ENCODE measurements around the gene KCNG3.

KCNG3 gene

GRCh38 chr2:42486145-42486906 is 7.5 kb downstream of the KCNG3 start:
- DNase-seq: no peak

DNA sequence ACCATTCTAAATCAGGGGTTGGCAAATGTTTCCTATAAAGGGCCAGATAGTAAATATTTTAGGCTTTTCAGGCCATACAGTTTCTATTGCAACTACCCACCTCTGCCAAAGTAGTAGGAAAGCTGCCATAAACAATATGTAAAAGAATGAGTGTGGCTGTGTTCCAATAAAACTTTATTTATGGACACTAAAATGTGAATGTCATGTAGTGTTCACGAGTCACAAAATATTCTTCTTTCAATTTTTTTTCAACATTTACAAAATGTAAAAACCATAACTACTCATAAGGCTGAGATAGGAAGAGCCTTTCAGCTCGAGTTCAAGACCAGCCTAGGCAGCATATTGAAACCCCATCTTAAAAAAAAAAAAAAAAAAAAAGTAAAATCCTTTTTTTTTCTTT is 13.4 kb downstream of the KCNG3 start:
- DNase-seq: no peak

GRCh38 chr2:42474765-42475454 is 18.9 kb downstream of the KCNG3 start:
- no peak for DNase-seq

- DNase-seq: no peak
Measured at GRCh38 chr2:42470706-42471105, 23.1 kb downstream of the KCNG3 start.

- peak; percentile 70 for DNase-seq
Measured at GRCh38 chr2:42464631-42465030, 29.2 kb downstream of the KCNG3 start.

- no peak for DNase-seq
Measured at GRCh38 chr2:42463570-42463969, 30.2 kb downstream of the KCNG3 start.

GRCh38 chr2:42459296-42459695 is 34.5 kb downstream of the KCNG3 start:
- DNase-seq: no peak

DNA sequence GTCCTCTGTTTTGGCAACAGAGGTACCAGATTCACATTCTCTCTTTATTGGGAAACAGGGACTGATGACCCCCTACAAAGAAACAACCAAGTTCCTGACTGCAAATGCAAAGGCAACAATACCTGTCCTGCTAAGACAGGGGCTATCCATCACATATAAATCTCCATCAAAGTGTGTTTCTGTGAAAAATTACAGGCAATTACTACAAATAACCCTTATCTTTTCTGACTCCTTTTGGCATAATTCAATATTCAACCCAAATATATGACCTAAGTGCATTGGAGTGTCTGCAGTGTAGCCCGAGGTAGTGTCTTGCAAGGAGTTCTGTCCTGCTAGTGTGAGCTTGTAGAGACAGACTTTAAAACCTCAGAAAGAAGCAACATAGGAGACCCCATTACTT is 35.4 kb downstream of the KCNG3 start:
- no peak for DNase-seq

- no peak for DNase-seq
Measured at GRCh38 chr2:42457011-42457410, 36.8 kb downstream of the KCNG3 start.

- no peak for DNase-seq
Measured at GRCh38 chr2:42456126-42456839, 37.5 kb downstream of the KCNG3 start.

DNA sequence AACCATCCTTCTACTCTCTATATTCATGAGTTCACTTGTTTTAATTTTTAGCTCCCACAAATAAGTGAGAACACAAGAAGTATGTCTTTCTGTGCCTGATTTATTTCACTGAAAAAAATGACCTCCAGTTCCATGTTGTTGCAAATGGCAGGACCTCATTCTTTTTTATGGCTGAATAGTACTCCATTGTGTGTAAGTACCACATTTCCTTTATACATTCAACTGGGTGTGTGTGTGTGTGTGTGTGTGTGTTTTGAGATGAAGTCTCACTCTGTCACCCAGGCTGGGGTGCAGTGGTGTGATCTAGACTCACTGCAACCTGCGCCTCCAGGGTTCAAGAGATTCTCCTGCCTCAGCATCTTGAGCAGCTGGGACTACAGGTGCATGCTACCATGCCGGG is 41.2 kb downstream of the KCNG3 start:
- no peak for DNase-seq

- no peak for DNase-seq
Measured at GRCh38 chr2:42450136-42450535, 43.6 kb downstream of the KCNG3 start.

- no peak for DNase-seq
Measured at GRCh38 chr2:42449163-42450087, 44.4 kb downstream of the KCNG3 start.

DNA sequence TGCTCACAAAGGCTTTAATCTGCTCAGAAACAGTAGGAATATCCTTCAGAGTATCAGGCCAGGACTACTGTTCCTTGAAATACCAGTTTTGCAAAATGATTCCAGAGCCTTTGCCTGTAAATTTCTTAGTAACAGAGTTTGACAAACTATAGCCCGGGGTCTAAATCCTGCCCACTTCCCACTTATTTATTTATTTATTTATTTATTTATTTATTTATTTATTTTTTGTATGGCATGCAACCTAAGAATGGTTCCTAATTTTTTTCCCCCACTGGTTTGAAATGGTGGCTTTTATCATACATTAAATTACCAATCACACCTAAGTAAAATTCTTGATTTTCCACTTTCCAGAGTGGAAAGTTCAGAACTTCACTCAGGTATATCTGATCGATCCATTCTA is 45.6 kb downstream of the KCNG3 start:
- no peak for DNase-seq

- no peak for DNase-seq
Measured at GRCh38 chr2:42446503-42447271, 47.1 kb downstream of the KCNG3 start.

GRCh38 chr2:42443718-42444399 is 49.9 kb downstream of the KCNG3 start:
- no peak for DNase-seq

DNA sequence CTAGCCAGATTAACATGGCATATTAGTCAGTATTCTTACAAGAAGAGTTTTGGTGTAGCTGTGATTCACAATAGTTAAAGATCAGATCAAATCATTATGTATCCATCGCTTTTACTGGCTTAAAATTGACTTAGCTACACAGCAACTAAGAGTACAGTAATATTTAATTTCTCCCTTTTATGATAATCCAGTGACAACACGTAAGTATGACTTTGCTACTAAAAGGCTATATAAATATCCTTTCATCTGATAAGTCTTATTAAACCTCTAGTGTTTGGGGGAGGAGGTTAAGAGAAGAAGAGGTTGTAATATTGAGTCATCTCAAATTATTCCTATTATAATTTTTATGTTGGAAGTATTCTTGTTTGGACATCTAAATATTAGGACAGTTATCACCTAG is 51.0 kb downstream of the KCNG3 start:
- DNase-seq: no peak

DNA sequence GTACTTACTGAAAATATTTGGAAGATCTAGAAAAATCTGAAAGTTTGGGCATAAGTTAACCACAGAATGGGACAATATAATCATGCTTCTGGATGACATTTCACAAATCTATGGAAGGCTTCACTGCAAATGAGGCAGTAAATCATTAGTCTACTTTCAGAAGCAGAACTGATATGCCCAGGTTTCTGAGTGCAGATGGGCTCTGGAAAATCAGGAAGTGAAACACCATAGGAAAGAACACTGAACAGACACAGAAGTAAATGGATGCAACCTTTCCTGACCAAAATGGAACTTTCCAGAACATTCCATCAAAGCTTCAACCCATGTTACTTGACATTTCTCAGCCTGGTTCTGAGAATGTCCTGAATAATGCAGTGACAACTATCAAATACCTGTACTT is 55.1 kb downstream of the KCNG3 start:
- DNase-seq: no peak

DNA sequence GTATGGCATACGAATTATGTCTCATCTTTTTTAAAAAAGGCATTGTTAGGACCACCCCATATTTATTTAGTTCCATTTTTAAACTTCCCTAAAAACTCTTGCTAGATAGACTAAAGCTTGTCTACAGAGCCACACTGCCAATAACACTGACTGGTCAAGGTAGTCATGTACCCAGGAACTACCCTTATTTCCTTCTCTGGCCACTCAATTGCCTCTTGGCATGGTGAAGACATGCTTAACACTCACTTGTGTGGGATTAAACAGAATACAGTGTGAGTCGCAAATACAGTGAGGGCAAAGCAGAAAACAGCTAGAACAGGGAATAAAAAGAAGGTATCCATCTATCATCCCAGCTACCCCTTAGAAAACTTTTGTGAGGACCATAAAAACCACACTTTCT is 57.4 kb downstream of the KCNG3 start:
- DNase-seq: no peak

- DNase-seq: no peak
Measured at GRCh38 chr2:42435628-42436027, 58.2 kb downstream of the KCNG3 start.

DNA sequence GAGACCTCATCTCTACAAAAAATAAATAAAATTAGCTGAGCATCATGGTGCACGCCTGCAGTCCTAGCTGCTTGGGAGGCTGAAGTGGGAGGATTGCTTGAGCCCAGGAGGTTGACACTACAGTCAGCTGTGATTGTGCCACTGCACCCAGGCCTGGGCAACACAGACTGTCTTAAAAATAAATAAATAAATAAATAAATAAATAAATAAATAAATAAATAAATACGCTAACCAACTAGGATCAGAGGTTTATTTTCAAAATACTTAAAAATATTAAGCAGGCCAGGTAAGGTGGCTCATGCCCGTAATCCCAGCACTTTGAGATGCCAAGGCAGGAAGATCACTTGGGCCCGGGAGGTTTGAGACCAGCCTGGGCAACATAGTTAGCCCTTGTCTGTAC is 63.6 kb downstream of the KCNG3 start:
- no peak for DNase-seq

- DNase-seq: no peak
Measured at GRCh38 chr2:42429352-42429751, 64.4 kb downstream of the KCNG3 start.

All from OCI-M1 (cell line).